HS-5 (cell line): ENCODE data around the gene TBC1D17.

Source experiments
- DNase-seq: peaks from one replicate; pipeline ENCODE4 v3.0.0-alpha.2; 2012; ENCODE audit warnings: low read depth

Gene TBC1D17

GRCh38 chr19:49877879-49878743 lies 609 bp downstream of the TBC1D17 start:
- DNase-seq = peak; percentile 88

DNA sequence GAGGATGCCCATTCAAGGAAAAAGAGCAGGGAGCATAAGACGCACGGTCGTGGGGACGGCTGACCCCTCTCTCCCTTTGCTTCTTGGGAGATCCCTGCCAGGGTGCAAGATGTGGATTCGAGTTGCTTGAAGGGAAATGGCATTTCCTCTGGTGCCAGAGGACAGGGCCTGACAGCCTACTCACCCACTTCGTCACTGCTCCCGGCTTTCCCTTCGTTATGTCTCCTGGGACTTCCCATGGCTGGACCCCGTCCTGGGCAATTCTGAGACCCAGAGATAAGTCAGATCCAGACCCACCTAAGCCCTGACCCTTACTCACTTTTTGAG lies 1.2 kb downstream of the TBC1D17 start:
- no peak for DNase-seq

GRCh38 chr19:49879243-49879963 lies 1.9 kb downstream of the TBC1D17 start:
- no peak for DNase-seq

- no peak for DNase-seq
These were observed 2.8 kb downstream of the TBC1D17 start for GRCh38 chr19:49880162-49880869.

DNA sequence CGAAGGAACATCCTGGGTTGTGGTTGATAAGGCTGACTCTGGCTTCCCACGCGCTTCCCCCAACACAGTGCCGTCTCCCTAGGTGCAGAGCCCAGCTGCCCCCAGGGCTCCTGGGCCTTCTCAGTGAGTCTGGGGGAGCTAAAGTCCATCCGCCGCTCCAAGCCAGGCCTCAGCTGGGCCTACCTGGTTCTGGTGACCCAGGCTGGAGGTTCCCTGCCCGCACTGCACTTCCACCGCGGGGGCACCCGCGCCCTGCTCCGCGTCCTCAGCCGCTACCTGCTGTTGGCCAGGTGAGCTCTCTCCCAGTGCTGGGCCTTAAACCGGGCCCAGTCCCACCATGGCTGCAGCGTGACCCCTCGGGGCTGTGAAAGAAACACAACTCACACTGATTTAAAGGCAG lies 3.7 kb downstream of the TBC1D17 start:
- DNase-seq = no peak

- no peak for DNase-seq
These were observed 4.3 kb downstream of the TBC1D17 start for GRCh38 chr19:49881672-49882394.

DNA sequence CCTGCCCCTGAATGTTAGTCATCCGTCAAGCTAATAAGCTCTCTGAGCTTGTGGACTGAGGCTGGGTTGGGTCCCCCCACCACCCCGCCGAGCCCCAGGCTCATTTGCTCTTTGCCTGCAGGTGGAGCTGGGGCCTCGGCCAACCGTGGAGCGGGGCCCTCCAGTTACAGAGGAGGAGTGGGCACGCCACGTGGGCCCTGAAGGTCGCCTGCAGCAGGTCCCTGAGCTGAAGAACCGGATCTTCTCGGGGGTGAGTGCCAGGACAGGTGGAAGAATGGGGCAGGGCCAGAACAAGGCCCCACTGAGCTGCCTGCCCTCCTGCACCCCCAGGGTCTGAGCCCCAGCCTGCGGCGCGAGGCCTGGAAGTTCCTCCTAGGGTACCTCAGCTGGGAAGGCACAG lies 5.1 kb downstream of the TBC1D17 start:
- DNase-seq = no peak

GRCh38 chr19:49883094-49883493 lies 5.6 kb downstream of the TBC1D17 start:
- DNase-seq = no peak

DNA sequence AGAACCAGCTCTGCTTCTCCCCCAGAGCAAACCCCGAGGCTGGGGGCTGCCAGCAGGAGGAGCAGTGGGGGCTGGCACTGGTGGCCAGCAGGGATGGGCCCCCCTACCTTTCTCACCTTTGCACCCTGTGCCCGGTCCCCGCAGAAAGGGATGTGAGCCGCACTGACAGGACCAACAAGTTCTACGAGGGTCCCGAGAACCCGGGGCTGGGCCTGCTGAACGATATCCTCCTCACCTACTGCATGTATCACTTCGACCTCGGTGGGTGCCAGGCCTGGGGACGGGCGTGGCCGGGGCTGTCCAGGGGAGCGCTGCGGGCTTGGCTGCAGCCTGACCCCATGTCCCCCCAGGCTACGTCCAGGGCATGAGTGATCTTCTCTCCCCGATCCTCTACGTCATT lies 6.6 kb downstream of the TBC1D17 start:
- no peak for DNase-seq

DNA sequence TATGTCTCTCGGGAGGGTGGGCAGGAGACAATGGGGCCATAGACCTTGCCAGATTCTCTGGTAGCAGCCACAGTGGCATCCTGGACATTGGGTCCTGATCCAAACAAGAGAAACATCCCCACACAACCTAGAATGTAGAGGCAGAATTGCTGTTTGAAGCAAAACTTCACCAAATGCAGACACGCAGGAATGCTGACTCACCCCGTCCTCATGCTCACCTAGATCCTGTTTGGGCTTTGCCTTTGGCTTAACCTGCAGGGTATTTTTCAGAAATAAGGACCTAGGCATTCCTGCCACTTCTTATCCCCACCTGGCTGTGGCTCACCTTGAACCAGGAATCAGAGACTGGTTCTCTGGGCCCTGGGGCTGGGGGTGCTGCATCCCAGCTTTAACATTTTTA lies 7.3 kb downstream of the TBC1D17 start:
- DNase-seq = no peak

- no peak for DNase-seq
These were observed 9.6 kb downstream of the TBC1D17 start for GRCh38 chr19:49887037-49887664.

DNA sequence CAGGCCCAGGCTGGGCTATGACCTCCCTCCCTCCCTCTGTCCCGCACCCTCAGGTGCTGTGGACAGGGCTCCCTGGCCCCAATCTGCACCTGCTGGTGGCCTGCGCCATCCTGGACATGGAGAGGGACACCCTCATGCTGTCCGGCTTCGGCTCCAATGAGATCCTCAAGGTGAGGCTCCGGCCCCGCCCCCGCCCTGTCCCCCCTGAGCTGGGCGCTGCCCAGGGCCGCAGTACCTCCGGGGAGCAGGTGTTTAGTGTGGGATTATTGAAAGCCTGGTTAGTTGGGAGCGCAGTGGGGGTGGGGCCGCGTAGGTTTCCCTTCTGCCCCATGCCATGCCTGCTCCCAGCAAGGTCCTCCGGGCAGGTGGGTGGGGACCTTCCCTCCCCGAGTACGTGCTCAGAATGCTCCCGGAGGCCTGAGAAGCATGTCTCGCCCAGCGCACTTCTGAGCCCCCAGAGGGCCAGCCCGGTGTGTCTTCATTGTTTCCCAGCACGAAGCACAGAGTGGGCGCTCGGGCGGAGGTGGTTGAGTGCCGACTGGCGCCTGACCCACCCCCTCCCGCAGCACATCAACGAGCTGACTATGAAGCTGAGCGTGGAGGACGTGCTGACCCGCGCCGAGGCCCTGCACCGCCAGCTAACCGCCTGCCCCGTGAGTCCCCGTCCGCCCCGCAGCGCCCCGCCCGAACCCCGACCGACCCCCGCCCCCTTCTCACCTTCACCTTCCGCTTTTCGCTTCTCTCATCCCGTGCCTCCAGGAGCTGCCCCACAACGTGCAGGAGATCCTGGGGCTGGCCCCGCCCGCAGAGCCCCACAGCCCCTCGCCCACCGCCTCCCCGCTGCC lies 10.4 kb downstream of the TBC1D17 start:
- DNase-seq = no peak

DNA sequence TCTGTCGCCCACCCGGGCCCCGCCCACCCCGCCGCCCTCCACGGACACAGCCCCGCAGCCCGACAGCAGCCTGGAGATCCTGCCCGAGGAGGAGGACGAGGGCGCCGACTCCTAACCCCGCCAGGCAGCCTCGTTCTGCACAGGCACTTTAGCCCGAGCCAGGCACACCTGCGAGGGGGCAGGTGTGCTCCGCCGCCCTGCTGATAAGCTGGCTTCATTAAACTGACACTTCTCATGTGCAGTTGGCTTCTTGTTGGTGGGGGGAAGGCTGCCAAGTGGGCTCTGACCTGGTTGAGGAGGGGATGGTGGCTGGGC lies 11.0 kb downstream of the TBC1D17 start:
- no peak for DNase-seq

- DNase-seq = no peak
These were observed 11.7 kb downstream of the TBC1D17 start for GRCh38 chr19:49889038-49889686.

GRCh38 chr19:49889687-49890348 lies 12.3 kb downstream of the TBC1D17 start:
- no peak for DNase-seq

GRCh38 chr19:49890349-49891311 lies 13.1 kb downstream of the TBC1D17 start:
- DNase-seq = no peak

DNA sequence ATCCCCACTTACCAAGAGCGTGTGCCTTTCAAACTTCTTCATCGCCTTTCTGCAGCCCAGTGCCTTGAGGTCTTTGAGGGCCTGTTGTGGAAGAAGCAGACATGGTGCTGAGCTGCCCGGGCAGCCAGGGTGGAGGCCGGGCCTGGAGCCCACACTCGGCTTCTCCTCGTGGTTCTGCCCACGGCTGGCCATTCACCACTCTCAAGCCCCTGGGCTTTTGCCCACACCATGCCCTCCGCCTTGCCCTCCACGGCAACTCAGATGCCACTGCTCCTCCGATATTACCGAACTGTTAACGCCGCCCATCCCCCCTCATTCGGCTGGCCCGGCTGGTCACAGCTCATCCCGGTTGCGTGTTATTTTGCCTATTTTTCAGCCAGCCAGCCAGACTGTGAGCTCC lies 13.9 kb downstream of the TBC1D17 start:
- DNase-seq = no peak

- no peak for DNase-seq
These were observed 15.2 kb downstream of the TBC1D17 start for GRCh38 chr19:49892716-49893115.
